ENCODE results near the gene RPS6KA5.
"Not testable (repeated sequence)": the region's sequence is repeated elsewhere in the genome, so short reads cannot be mapped to it uniquely, and the experiment has no call there.

Gene RPS6KA5

GRCh38 chr14:90985601-90986242, 74.7 kb downstream of the RPS6KA5 start:
- DNase-seq (ENCODE audit: low read depth) = no peak

GRCh38 chr14:90983560-90983959, 76.9 kb downstream of the RPS6KA5 start:
- DNase-seq (ENCODE audit: low read depth) = no peak

GRCh38 chr14:90981636-90982035, 78.8 kb downstream of the RPS6KA5 start:
- no peak for DNase-seq (ENCODE audit: low read depth)

- not testable (repeated sequence) for DNase-seq (ENCODE audit: low read depth)
These were observed 79.8 kb downstream of the RPS6KA5 start for GRCh38 chr14:90980636-90981035.

- no peak for DNase-seq (ENCODE audit: low read depth)
These were observed 80.9 kb downstream of the RPS6KA5 start for GRCh38 chr14:90979515-90979914.

GRCh38 chr14:90976101-90976500, 84.3 kb downstream of the RPS6KA5 start:
- no peak for DNase-seq (ENCODE audit: low read depth)

GRCh38 chr14:90971687-90972086, 88.8 kb downstream of the RPS6KA5 start:
- DNase-seq (ENCODE audit: low read depth) = no peak

GRCh38 chr14:90970167-90970600, 90.3 kb downstream of the RPS6KA5 start:
- DNase-seq (ENCODE audit: low read depth) = no peak

GRCh38 chr14:90969531-90970166, 90.8 kb downstream of the RPS6KA5 start:
- DNase-seq (ENCODE audit: low read depth) = no peak

- DNase-seq (ENCODE audit: low read depth) = no peak
These were observed 92.4 kb downstream of the RPS6KA5 start for GRCh38 chr14:90968025-90968424.

- DNase-seq (ENCODE audit: low read depth) = no peak
These were observed 93.9 kb downstream of the RPS6KA5 start for GRCh38 chr14:90966493-90966892.

- no peak for DNase-seq (ENCODE audit: low read depth)
These were observed 94.7 kb downstream of the RPS6KA5 start for GRCh38 chr14:90965765-90966164.

GRCh38 chr14:90963343-90963742, 97.1 kb downstream of the RPS6KA5 start:
- no peak for DNase-seq (ENCODE audit: low read depth)

- no peak for DNase-seq (ENCODE audit: low read depth)
These were observed 97.8 kb downstream of the RPS6KA5 start for GRCh38 chr14:90962505-90963109.

- no peak for DNase-seq (ENCODE audit: low read depth)
These were observed 99.6 kb downstream of the RPS6KA5 start for GRCh38 chr14:90960818-90961217.

GRCh38 chr14:90959344-90959743, 101.1 kb downstream of the RPS6KA5 start:
- no peak for DNase-seq (ENCODE audit: low read depth)

GRCh38 chr14:90956273-90956672, 104.2 kb downstream of the RPS6KA5 start:
- DNase-seq (ENCODE audit: low read depth) = no peak

- DNase-seq (ENCODE audit: low read depth) = not testable (repeated sequence)
These were observed 106.8 kb downstream of the RPS6KA5 start for GRCh38 chr14:90953643-90954042.

- DNase-seq (ENCODE audit: low read depth) = no peak
These were observed 117.1 kb downstream of the RPS6KA5 start for GRCh38 chr14:90943367-90943766.

- DNase-seq (ENCODE audit: low read depth) = no peak
These were observed 117.9 kb downstream of the RPS6KA5 start for GRCh38 chr14:90942511-90942910.

- DNase-seq (ENCODE audit: low read depth) = no peak
These were observed 118.7 kb downstream of the RPS6KA5 start for GRCh38 chr14:90941706-90942105.

GRCh38 chr14:90940318-90940962, 120.0 kb downstream of the RPS6KA5 start:
- DNase-seq (ENCODE audit: low read depth) = no peak

- DNase-seq (ENCODE audit: low read depth) = not testable (repeated sequence)
These were observed 121.1 kb downstream of the RPS6KA5 start for GRCh38 chr14:90939252-90939795.

Data from GM04503 (cell line).